ENCODE measurements around the gene PFKM.
"Not testable (repeated sequence)": the region's sequence is repeated elsewhere in the genome, so short reads cannot be mapped to it uniquely, and the experiment has no call there.

Gene PFKM
- 25.1 to 99.7 (median 27.8) reads per million in 3 experiments for total RNA-seq

- DNase-seq, result peak; percentile 65
Measured at GRCh38 chr12:48119078-48119833, at the start of gene PFKM. TSS of gene PFKM (plus strand) at chr12:48119364. CDS start at chr12:48122775, 3,411 bp downstream.

GRCh38 chr12:48070033-48070432 lies 49.1 kb upstream of the PFKM start:
- no peak for DNase-seq

DNA sequence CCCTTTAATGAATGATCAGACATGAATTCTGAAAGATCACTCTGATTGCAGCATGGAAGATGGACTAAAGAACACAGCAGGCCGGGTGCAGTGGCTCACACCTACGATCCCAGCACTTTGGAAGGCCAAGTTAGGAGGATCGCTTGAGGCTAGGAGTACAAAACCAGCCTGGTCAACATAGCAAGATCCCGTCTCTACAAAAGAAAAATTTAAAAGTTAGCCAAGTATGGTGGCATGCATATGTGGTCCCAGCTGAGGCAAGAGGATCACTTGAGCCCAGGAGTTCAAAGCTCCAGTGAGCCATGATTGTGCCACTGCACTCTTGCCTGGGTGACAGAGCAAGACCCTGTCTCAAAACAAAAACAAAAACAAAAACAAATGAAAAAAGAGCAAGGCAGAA lies 48.4 kb upstream of the PFKM start:
- no peak for DNase-seq

DNA sequence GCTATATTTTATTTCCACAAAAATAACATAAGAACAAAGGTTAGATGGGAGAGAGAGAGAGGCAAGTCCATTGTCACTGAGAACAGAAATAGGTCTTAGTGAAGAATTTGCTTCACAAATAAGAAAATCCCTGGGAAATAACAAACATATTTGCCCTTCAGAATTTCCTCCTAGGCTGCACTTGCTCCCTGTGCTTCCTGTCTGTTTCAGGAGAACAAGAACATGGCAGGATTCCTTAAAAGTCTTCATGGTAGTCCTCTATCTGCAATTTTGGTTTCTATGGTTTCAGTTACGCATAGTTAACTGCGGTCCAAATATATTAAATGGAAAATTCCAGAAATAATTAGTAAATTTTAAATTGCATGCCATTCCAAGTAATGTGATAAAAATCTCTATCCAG lies 47.4 kb upstream of the PFKM start:
- no peak for DNase-seq

DNA sequence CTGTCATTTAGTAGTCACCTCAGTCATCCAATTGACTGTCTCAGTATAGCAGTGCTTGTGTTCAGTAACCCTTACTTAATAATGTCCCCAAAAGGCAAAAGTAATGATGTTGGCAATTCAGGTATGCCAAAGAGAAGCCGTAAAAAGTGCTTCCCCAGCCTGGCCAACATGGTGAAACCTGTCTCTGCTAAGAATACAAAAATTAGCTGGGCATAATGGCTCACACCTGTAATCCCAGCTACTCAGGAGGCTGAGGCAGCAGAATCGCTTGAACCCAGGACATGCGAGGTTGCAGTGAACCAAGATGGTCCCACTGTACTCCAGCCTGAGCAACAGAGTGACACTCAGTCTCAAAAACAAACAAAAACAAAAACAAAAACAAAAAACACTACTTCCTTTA lies 46.9 kb upstream of the PFKM start:
- no peak for DNase-seq

GRCh38 chr12:48074266-48074665 lies 44.9 kb upstream of the PFKM start:
- DNase-seq, result no peak

DNA sequence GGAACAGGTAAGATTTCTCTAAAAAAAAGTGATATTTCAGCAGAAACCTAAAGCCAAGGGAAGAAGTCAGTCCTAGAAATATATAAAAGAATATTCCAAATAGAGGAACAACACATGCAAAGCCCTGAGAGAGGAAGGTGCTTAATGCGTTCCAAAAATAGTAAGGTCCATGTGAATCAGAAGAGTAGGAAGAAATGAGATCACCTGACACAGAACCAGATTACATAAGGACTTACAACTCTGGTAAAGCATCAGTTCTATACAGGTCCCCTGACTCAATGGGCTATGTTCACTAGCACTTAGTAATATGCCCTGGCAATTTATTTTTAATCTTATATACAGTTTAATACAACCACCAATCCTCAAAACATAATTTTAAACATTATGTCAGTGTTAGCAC lies 43.3 kb upstream of the PFKM start:
- no peak for DNase-seq

GRCh38 chr12:48077111-48077510 lies 42.1 kb upstream of the PFKM start:
- no peak for DNase-seq

DNA sequence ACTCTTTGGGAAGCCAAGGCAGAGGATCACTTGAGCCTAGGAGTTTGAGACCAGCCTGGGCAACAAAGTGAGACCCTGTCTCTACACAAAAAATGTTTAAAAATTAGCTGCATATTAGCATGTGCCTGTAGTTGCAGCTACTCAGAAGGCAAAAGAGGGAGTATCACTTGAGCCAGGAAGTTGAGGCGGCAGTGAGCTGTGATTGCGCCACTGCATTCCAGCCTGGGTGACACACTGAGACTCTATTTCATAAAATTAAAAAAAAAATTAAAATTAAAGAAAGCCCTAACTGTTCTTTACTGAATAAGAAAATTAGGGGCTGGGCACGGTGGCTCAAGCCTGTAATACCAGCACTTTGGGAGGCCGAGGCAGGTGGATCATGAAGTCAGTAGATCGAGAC lies 40.3 kb upstream of the PFKM start:
- no peak for DNase-seq

DNA sequence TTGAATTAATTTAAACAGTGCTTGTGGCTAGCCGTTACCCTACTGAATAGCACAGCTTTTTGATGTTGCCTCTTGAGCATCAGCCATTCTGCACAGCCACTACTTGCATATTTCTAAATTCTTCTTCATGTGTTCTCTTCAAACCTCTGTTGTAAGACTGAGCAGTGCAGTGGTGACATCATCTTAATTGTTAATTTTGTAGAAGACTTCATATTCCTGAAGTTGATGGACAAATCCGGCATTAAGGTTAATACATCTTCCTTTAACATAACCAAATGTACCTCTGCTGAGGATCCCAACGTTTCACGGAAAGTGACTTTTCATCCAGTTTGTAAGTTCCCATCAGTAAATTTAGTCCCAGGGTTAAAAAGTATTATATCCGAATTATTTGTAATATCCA lies 38.9 kb upstream of the PFKM start:
- DNase-seq, result no peak

DNA sequence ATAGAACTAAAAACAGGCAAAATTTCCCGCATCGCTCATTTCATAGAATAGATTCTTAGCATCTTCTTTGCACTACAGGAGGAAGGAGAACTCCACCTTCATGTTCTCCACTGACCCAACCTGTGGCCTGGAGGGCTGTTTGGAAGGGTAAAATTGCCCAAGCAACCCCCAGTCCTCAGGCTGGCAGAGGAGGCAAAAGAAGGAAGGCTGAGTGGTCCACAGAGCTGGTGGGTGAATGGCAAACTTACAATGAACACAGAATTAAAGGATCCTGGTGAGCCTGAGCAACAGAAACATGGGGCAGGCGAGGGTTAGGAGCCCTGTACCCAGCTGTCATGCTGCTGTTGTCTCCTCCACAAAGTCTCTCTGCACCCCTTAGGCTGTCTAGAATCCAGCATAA lies 38.3 kb upstream of the PFKM start:
- DNase-seq, result no peak

DNA sequence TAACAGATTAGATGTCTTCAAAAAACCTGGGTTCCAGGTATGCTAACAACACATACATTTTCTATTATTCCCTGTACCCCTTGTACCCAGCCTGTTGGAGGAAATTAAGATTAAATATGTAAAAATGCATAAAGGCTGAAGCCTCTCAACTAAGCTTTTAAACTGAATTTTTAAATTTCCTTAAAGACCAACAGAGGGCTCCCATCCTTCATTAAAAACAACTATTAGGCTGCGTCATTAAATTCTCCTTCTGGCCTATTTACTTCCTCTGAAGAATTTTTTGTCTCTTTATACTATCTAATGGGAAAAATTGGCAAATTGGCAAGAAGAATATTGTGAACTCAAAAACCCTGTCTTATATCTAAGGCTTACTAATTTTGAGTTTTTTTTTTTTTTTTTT lies 35.1 kb upstream of the PFKM start:
- DNase-seq, result no peak

DNA sequence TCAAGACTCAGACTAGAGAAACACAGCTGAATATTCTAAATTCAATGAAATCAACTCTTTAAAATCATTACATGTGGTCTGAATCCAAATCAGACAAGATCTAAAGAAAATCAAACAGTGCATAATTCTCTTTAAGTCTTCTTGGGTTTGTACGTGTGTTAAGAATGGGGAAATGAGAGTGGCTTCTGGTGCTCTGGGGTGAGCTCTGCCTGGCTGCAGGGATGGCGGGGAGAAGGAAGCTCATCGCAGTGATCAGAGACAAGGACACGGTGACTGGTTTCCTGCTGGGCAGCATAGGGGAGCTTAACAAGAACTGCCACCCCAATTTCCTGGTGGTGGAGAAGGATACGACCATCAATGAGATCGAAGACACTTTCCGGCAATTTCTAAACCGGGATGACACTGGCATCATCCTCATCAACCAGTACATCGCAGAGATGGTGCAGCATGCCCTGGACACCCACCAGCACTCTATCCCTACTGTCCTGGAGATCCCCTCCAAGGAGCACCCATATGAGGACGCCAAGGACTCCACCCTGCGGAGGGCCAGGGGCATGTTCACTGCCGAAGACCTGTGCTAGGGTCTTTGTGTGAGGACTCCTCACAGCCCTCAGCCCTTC lies 34.2 kb upstream of the PFKM start:
- no peak for DNase-seq

- DNase-seq, result no peak
Measured at GRCh38 chr12:48086327-48086726, 32.8 kb upstream of the PFKM start.

- DNase-seq, result no peak
Measured at GRCh38 chr12:48092611-48093010, 26.6 kb upstream of the PFKM start.

DNA sequence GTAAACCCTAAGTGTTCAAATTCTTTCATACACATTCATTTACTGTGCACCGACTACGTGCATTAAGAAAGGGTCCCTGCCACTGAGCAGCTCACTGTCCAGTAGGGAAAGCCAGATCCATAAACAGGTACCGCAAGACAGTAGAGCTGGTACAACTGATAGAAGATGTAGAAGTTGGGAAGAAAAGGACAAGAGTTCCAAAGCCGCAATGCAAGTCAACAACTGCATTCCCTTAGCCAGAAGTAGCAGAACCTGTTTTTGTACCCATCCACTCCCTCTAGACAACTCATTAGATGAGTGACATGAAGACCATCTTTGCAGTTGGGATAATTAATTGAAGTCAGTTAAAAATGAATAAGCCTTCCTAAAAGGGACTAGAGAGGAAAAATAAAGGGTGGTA lies 14.6 kb upstream of the PFKM start:
- DNase-seq, result no peak

DNA sequence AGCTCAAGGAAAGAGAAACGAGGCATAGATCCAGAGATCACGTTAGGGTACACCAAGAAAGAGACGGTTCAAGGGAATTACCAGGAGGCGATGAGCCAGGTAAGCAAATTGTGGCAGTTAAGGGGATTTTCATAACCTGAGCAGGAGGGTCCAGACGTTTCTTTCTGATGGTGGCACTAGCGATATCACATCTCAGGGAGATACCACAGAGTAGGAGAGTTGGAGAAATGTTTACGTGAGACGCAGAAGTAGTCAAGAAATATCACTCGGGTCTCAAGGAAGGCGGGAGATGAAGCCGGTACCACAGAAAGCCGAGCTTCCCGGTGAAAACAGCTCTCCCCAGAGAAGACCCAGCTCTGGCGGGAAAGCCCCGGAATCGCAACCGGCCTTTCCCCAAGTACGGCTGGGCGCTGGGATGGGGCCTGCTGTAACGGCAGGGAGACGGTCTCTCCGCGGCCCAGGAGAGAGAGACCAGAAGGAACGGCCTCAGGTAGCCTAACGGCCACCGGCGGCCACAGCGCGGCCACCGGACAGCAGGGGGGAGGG lies 13.8 kb upstream of the PFKM start:
- DNase-seq, result peak; percentile 42

- DNase-seq, result peak; percentile 91
Measured at GRCh38 chr12:48105867-48106680, 13.1 kb upstream of the PFKM start, which contains the start of gene SENP1. TSS of gene SENP1 (minus strand) at chr12:48106079. CDS start at chr12:48101472, 4,607 bp downstream.

- DNase-seq, result no peak
Measured at GRCh38 chr12:48106681-48107613, 12.2 kb upstream of the PFKM start.

DNA sequence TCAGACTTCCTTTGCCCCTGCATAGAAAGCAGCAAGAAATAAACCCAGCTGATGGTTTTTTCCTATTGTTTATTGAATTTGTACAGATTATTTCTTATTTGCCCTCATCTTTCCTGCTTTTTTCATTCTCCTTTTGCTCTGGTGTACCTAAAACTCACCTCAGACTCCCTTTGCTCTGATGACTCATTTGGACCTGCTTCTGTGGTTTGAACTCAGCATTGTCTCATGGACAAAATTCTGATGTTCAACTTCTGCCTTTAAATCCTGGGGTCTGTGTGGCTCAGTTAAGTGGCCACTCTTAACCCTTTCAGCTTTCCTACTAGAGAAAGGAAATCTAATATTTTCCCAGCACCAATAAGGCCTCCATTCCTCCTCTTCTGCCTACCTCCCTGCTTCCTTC lies 9.7 kb upstream of the PFKM start:
- DNase-seq, result no peak

DNA sequence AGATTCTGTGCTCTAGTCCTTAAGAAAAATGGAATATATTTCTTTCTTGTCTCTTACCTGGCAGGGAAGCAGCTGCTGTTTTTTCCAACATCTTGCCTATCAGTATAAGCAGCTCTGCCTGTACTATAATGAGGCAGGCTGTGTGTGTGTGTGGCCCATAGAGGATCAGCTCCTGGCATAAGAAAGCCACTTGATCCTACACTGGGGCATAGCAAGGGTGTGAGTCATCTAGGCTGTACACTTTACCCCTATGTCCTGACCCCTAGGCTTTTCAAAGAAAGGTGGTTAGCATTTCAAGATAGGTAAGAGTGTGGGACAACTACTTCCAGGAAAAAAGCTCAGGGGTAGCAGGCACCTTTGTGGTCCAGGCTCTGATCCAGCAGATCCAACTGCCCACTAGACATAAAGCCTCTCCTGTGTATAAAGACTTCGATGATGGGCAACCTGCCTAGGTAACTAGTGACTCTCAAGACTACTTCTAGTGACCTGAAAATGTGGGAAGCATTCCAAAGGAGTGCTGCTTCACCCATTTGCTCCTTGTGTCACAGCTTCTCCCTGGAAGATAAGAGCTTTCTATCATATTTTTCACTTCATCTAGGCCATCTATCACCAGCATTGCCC lies 8.4 kb upstream of the PFKM start:
- no peak for DNase-seq

DNA sequence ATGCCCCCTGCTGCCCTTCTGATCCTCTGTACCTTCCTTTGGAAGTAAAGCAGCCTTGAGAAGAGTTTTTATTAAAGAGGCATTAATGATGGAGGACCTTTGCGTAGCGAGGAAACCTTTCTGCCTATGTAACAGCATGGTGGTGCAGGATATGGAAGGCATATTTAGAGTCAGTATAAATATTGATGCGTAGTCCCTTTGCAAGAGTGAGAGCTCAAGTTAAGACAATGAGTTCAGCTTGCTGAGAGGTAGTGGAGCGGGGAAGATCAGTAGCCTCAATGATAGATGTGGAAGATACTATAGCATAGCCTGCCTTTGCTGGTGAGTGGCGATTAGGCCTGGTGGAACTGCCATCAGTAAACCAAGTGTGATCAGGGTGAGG lies 7.9 kb upstream of the PFKM start:
- DNase-seq, result not testable (repeated sequence)
